K562 (cell line): Measurements from ENCODE around the gene PTPRT. TPM values are rescaled to one million over a fixed set of nuclear protein-coding genes. Genes with fewer than 3 reads are reported as not detected.

ENCODE experiments used
- PTBP1 ChIP-seq: fragments of 200-400 bp; formaldehyde crosslinking; IDR thresholded peaks from 2 replicates; pipeline ENCODE4 v1.6.1; 2017; ENCODE audit warnings: low read depth, low read length
- ZNF444 ChIP-seq: fragments of 250-450 bp; sonication (Bioruptor Pico); IDR thresholded peaks from 2 replicates; pipeline ENCODE4 v1.4.0; 2020; ENCODE audit warnings: mild to moderate bottlenecking, moderate library complexity
- ZNF644 ChIP-seq: fragments of 200-800 bp; sonication (Bioruptor generic); IDR thresholded peaks from 2 replicates; pipeline ENCODE4 v1.6.1; 2016; ENCODE audit warnings: low read depth, missing genetic modification characterization, missing compliant biosample characterization
- polyA plus RNA-seq, 8 experiments: library from polyadenylated mRNA; depleted of rRNA in 4 of 8; stranded (reverse) in 5 of 8; unstranded in 3 of 8; fragments of >200 nt; fragmentation: Nextera tagmentation in 2 of 8; fragmentation: Illumina TruSeq in 1 of 8; extraction: Ambion mirVana in 2 of 8; extraction: Trizol in 1 of 8; gene quantifications; 2 replicates each; pipeline versions ENCODE4 v1.2.1 to v1.2.3, GENCODE V29; 2011 to 2014; ENCODE audit warnings: inconsistent platforms in 1 of 8, missing spikeins in 1 of 8
- total RNA-seq, 7 experiments: library from RNA; depleted of rRNA in 6 of 7; stranded (reverse); fragments of >200 nt in 6 of 7; fragmentation: Illumina TruSeq in 2 of 7; extraction: Trizol in 2 of 7; gene quantifications; 2 replicates each; pipeline versions ENCODE4 v1.2.1 to v1.2.3, GENCODE V29; 2011 to 2021; ENCODE audit warnings: low replicate concordance in 1 of 7
- TF ChIP-seq, protein P1 (sequence below): fragments of 250-450 bp; sonication (Bioruptor Pico); IDR thresholded peaks from 2 replicates; pipeline ENCODE4 v1.5.0; 2021; ENCODE audit warnings: mild to moderate bottlenecking, moderate library complexity
- TF ChIP-seq, protein P2 (sequence below): fragments of 250-450 bp; sonication (Bioruptor Pico); IDR thresholded peaks from 2 replicates; pipeline ENCODE4 v1.4.0; 2020; ENCODE audit warnings: mild to moderate bottlenecking, moderate library complexity
- TF ChIP-seq, protein P3 (sequence below): fragments of 450-650 bp; formaldehyde crosslinking; IDR thresholded peaks from 2 replicates; pipeline ENCODE4 v1.4.0; 2020; ENCODE audit warnings: mild to moderate bottlenecking, moderate library complexity
- TF ChIP-seq, protein P4 (sequence below): IDR thresholded peaks from 3 replicates; pipeline ENCODE4 v1.6.1; 2011; ENCODE audit warnings: borderline replicate concordance, mild to moderate bottlenecking; ENCODE audit not compliant: insufficient read length, insufficient read depth

Gene PTPRT
- total and polyA plus RNA-seq, 9 of the 15 experiments (the other 6 are each of a cell fraction or from before 2014, with no cell fraction given) = not detected

DNA sequence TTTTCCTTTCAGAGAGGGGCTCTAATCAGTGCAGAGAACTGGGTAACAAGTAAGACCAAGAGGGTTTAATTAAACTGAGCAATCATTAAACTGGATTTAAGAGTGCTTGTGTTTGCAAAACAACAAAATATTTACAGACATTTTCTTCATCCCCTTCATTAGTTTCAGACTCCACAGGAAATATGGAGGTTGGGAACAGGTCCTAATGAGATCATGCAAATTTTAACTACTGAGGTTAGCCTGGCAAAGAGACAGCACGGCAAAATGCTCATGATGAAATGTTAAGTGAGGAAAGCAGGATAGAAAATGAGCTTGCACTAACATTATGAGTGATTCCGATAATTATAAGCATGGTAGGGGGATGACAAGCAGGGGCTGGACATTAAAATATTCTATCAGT lies 268.9 kb downstream of the PTPRT start (continued):
- TF ChIP-seq ZNF644 (tag) (no peak), ZNF444 (CRISPR knock-in tag) (no peak), PTBP1 (no peak)
- TF ChIP-seq, protein P1, sequence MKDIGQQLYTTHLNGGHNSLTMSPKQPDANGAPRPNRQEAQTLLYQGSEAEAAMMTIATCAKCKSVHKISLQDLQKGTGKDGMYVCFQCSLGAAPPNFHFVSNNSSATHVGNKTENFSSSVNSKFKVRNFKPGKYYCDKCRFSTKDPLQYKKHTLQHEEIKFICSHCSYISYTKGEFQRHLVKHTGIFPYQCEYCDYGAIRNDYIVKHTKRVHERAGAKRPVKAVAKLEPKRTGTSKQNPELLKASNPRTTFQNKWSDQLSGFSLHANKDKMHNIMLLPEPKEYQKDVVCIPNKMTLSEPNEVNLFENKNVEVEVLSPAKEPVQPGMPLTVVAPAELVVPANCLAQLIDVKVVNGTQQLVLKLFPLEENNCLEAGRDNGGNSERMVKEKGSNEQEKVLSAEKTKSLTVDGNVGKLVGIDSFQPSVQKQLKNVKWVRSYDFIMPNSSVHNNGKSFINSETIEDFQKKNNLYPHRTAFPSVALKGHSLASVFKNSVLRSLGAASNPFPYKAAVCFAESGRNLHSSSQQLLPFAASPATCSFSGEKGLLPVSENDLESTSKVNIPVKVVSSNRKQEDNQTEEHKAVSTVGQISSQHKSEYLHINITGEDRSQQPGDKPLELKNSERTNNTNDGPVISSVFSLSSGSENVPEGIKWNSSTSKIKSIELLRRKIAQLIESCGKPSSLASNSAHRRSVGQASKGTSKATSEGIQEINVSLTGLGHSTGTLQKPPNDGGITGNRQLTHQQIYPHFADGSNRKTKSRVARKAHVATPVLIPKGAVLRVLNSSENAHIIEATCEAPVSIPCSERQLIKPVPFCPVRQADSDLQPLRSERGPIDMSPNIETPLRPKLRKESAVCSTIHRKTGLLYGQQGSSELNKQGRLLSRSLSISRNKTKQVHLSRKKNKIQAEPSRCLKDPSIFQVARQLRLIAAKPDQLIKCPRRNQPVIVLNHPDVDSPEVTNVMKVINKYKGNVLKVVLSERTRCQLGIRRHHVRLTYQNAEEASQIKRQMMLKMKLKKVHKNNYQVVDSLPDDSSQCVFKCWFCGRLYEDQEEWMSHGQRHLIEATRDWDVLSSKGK (CRISPR knock-in tag) = no peak
- TF ChIP-seq, protein P2, sequence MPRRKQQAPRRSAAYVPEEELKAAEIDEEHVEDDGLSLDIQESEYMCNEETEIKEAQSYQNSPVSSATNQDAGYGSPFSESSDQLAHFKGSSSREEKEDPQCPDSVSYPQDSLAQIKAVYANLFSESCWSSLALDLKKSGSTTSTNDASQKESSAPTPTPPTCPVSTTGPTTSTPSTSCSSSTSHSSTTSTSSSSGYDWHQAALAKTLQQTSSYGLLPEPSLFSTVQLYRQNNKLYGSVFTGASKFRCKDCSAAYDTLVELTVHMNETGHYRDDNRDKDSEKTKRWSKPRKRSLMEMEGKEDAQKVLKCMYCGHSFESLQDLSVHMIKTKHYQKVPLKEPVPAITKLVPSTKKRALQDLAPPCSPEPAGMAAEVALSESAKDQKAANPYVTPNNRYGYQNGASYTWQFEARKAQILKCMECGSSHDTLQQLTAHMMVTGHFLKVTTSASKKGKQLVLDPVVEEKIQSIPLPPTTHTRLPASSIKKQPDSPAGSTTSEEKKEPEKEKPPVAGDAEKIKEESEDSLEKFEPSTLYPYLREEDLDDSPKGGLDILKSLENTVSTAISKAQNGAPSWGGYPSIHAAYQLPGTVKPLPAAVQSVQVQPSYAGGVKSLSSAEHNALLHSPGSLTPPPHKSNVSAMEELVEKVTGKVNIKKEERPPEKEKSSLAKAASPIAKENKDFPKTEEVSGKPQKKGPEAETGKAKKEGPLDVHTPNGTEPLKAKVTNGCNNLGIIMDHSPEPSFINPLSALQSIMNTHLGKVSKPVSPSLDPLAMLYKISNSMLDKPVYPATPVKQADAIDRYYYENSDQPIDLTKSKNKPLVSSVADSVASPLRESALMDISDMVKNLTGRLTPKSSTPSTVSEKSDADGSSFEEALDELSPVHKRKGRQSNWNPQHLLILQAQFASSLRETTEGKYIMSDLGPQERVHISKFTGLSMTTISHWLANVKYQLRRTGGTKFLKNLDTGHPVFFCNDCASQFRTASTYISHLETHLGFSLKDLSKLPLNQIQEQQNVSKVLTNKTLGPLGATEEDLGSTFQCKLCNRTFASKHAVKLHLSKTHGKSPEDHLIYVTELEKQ (CRISPR knock-in tag) = no peak
- TF ChIP-seq, protein P3, sequence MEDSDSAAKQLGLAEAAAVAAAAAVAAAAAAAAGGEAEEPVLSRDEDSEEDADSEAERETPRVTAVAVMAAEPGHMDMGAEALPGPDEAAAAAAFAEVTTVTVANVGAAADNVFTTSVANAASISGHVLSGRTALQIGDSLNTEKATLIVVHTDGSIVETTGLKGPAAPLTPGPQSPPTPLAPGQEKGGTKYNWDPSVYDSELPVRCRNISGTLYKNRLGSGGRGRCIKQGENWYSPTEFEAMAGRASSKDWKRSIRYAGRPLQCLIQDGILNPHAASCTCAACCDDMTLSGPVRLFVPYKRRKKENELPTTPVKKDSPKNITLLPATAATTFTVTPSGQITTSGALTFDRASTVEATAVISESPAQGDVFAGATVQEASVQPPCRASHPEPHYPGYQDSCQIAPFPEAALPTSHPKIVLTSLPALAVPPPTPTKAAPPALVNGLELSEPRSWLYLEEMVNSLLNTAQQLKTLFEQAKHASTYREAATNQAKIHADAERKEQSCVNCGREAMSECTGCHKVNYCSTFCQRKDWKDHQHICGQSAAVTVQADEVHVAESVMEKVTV (CRISPR knock-in tag) = no peak
- TF ChIP-seq, protein P4, sequence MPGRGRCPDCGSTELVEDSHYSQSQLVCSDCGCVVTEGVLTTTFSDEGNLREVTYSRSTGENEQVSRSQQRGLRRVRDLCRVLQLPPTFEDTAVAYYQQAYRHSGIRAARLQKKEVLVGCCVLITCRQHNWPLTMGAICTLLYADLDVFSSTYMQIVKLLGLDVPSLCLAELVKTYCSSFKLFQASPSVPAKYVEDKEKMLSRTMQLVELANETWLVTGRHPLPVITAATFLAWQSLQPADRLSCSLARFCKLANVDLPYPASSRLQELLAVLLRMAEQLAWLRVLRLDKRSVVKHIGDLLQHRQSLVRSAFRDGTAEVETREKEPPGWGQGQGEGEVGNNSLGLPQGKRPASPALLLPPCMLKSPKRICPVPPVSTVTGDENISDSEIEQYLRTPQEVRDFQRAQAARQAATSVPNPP = no peak
